ENCODE results near the gene LIME1. TPM values are rescaled to one million over a fixed set of nuclear protein-coding genes. Genes with fewer than 3 reads are reported as not detected.
A peak's percentile ranks its signal among the peaks of the same experiment; 100 is the strongest.
"Not testable (repeated sequence)": the region's sequence is repeated elsewhere in the genome, so short reads cannot be mapped to it uniquely, and the experiment has no call there.

LIME1 gene
- total RNA-seq, 2 donors from 2014 or later = 3.6 to 3.7 TPM

- DNase-seq (no peak), ATAC-seq (no peak)
- intact Hi-C loops (cut with DNase I) = no loop called here
Observed at GRCh38 chr20:63706027-63706695, 30.3 kb upstream of the LIME1 start.

DNA sequence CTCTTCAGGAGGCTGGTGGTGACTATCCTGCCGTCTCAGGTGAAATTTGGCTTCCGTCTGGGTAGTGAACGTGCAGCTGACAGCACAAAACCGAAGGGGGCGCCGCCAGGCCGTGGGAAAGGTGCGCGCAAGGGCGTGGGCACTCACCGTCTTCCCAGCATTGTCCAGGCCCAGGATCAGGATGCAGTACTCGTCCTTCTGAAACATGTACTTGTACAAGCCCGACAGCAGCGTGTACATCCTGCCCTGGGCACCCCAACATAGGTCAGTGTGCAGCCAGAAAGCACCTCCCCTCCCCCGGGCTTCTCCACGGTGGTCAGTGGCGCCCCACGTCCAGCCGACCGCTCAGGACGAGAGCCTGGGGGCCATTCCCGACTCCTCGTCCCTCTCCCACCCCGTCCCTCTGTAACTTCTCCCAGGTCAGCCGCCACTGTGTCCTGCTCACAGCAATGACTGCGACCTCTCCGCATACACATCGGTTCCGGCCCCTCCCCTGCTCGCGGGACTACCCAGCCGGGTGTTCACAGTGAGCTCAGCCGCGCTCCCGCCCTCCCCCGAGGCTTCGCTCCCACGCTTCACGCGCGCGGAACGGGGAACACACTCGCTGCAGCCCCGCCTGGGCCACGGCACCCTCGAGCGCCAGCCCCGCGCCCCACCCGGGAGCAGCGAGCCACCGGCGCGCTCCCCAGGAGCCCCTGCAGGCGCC lies 29.5 kb upstream of the LIME1 start:
- intact Hi-C loops (cut with DNase I) = loop anchor here in 1 of 2 donors (1.0 kb wide), 1 partner anchor 49 kb away; the partner anchor contains the start of gene RTEL1
- DNase-seq (peak; percentile 67), ATAC-seq (peak; percentile 39 to 54)

GRCh38 chr20:63707558-63708300 lies 28.7 kb upstream of the LIME1 start, which contains the start of the genes ARFRP1 and ZGPAT:
Gene ARFRP1 (minus strand): TSS chr20:63707976. CDS start chr20:63707091, 885 bp downstream.
Gene ZGPAT (plus strand): TSS chr20:63708039. CDS start chr20:63708581, 542 bp downstream.
- DNase-seq = peak; percentile 92
- intact Hi-C loops (cut with DNase I) = loop anchor here in 1 of 2 donors (1.0 kb wide), 1 partner anchor 49 kb away; the partner anchor contains the start of gene RTEL1
- peak; percentile 95 to 97 for ATAC-seq

- intact Hi-C loops (cut with DNase I) = no loop called here
- ATAC-seq = peak in 1 of 2 donors; percentile 3
- no peak for DNase-seq
Observed at GRCh38 chr20:63708301-63709148, 27.9 kb upstream of the LIME1 start.

DNA sequence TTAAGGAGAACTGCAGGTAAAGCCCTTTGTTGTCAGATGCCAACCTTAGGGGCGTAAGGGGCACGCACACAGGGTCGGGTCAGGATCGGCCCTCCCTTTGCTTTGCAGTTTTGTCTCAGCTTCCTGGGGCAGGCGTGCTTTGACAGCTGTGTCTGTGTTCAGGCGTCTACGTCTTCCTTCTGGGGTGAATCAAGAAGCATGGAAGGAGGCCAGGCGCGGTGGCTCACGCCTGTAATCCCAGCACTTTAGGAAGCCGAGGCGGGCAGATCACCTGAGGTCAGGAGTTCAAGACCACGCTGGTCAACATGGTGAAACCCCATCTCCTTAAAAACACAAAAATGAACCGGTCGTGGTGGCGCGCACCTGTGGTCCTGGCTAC lies 27.3 kb upstream of the LIME1 start:
- DNase-seq (no peak), ATAC-seq (no peak)
- intact Hi-C loops (cut with DNase I) = no loop called here

DNA sequence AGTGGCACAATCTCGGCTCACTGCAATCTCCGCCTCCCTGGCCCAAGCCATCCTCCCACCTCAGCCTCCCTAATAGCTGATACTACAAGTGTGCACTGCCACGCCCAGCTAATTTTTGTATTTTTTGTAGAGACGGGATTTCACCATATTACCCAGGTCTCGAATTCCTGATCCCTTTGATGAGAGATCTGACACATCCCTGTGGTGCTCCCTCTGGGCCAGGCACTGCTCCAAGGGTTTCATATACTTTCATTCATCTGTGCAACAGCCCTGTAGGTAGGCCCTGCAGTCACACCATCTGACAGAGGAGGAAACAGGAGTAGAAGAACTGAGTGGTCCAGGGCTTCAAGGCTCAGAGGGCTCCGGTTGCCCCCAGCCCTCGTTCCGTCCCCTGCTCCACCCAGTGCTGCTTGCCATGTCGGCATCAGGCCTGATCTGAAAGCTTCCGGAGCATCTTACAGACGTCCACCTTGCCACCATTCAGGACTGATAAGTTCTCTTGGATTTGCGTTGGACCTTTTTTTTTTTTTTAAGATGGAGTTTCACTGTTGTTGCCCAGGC lies 25.3 kb upstream of the LIME1 start:
- no peak for ATAC-seq
- intact Hi-C loops (cut with DNase I) = no loop called here
- no peak for DNase-seq

DNA sequence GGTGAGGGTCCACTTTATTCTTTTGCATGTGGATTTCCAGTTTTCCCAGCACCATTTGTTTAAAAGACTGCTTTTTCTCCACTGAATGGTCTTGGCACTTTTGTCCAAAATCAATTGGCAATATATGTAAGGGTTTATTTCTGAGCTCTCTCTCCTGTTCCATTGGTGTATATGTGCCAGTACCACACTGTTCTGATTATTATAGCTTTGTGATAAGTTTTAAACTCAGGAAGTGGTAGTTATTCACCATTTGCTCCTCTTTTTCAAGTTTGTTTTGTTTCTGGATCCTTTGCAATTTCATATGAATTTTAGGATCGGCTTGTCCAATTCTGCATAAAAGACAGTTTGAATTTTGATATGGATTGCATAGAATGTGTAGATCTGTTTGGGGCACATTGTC lies 24.3 kb upstream of the LIME1 start:
- intact Hi-C loops (cut with DNase I) = no loop called here
- DNase-seq = no peak
- no peak for ATAC-seq

- intact Hi-C loops (cut with DNase I) = no loop called here
- no peak for ATAC-seq
- no peak for DNase-seq
Observed at GRCh38 chr20:63714858-63715257, 21.6 kb upstream of the LIME1 start.

- DNase-seq (no peak), ATAC-seq (no peak)
- intact Hi-C loops (cut with DNase I) = no loop called here
Observed at GRCh38 chr20:63718996-63719395, 17.5 kb upstream of the LIME1 start.

DNA sequence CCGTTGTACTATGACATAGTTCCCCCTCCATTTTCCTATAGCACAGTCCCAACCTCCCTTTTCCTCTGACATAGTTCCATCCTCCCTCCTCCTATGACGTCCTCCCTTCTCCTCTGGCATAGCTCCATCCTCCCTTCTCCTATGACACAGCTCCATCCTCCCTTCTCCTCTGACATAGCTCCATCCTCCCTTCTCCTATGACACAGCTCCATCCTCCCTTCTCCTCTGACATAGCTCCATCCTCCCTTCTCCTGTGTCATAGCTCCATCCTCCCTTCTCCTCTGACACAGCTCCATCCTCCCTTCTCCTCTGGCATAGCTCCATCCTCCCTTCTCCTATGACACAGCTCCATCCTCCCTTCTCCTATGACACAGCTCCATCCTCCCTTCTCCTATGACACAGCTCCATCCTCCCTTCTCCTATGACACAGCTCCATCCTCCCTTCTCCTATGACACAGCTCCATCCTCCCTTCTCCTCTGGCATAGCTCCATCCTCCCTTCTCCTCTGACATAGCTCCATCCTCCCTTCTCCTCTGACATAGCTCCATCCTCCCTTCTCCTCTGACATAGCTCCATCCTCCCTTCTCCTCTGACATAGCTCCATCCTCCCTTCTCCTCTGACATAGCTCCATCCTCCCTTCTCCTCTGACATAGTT lies 13.4 kb upstream of the LIME1 start:
- ATAC-seq; DNase-seq; intact Hi-C loops (cut with DNase I): not testable (repeated sequence)

- intact Hi-C loops (cut with DNase I); ATAC-seq; DNase-seq: not testable (repeated sequence)
Observed at GRCh38 chr20:63730189-63730733, 6.2 kb upstream of the LIME1 start.

- DNase-seq (no peak), ATAC-seq (no peak)
- intact Hi-C loops (cut with DNase I) = no loop called here
Observed at GRCh38 chr20:63731410-63731809, 5.1 kb upstream of the LIME1 start.

- DNase-seq (no peak), ATAC-seq (no peak)
- intact Hi-C loops (cut with DNase I) = no loop called here
Observed at GRCh38 chr20:63732118-63733095, 4.1 kb upstream of the LIME1 start.

GRCh38 chr20:63733117-63733516 lies 3.3 kb upstream of the LIME1 start:
- ATAC-seq (no peak), DNase-seq (no peak)
- intact Hi-C loops (cut with DNase I) = no loop called here

- intact Hi-C loops (cut with DNase I) = no loop called here
- no peak for ATAC-seq
- no peak for DNase-seq
Observed at GRCh38 chr20:63733579-63734081, 2.8 kb upstream of the LIME1 start.

DNA sequence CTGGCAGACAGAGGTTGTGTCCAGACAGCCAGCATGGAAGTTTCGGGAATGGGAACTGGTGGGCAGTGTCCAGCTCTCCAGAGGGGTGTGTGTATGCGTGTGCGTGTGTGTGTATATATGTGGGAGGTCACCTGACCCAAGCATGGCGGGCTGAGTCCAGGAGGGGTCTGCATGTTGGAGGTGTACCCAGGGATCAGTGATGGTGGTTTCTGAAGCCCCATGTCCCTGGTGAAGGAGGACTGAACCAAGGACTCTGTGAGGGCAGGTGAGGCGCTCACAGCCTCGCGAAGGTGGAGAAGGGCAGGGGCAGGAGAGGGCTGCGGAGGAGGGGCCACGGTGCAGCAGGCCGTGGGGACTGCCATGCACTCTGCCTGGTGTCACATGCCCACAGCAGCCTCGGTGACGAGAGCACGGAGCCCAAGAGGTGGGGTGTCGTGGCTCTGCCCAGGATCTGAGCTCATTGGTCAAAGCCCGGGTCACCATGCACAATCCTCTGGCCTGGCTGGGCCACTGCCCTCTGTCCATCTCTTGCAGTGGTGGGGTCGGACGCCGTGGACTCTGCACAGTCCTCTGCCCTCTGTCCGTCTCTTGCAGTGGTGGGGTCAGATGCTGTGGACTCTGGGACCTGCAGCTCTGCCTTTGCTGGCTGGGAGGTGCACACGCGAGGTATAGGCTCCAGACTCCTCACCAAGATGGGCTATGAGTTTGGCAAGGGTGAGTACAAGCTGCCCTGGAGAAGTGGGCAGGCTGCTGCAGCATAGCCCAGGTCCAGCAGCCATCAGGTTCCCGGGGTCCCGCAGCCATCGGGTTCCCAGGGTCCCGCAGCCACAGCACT lies 2.1 kb upstream of the LIME1 start:
- DNase-seq = no peak
- intact Hi-C loops (cut with DNase I) = no loop called here
- ATAC-seq = no peak

Measured in left cardiac atrium (tissue), 4 donors.